Astrocyte (in vitro differentiated cells and primary cell): ENCODE measurements around the gene CTDSPL. TPM values are rescaled to one million over a fixed set of nuclear protein-coding genes. Genes with fewer than 3 reads are reported as not detected.

Experiments
- DNase-seq: peaks from one replicate; pipeline ENCODE4 v3.0.0-alpha.2; 2010; ENCODE audit warnings: low read depth
- FAIRE-seq: peaks from 2 replicates; lab custom pipeline; 2011; peaks lifted over from hg19 to GRCh38; lab: Jason Lieb, UNC
- H2AFZ ChIP-seq: 2 replicates; pipeline ENCODE4 v1.6.0; 2012; ENCODE audit warnings: low read depth, low read length, inconsistent platforms
- H3K27ac ChIP-seq: 2 replicates; pipeline ENCODE4 v1.5.1; 2011; ENCODE audit warnings: low read depth, low read length, inconsistent platforms
- H3K27me3 ChIP-seq: 2 replicates; pipeline ENCODE4 v1.6.0; 2011; ENCODE audit warnings: low read length, inconsistent platforms; ENCODE audit not compliant: insufficient read depth
- H3K36me3 ChIP-seq: 2 replicates; pipeline ENCODE4 v1.5.1; 2011; ENCODE audit warnings: low read length, inconsistent platforms; ENCODE audit not compliant: insufficient read depth
- H3K4me1 ChIP-seq: 2 replicates; pipeline ENCODE4 v1.5.1; 2011; ENCODE audit warnings: low read length, inconsistent platforms; ENCODE audit not compliant: insufficient read depth
- H3K4me2 ChIP-seq: 2 replicates; pipeline ENCODE4 v1.6.0; 2012; ENCODE audit warnings: low read length, inconsistent platforms
- H3K4me3 ChIP-seq: 2 replicates; pipeline ENCODE4 v1.5.1; 2011; ENCODE audit warnings: low read depth, mild to moderate bottlenecking, low read length, inconsistent platforms; ENCODE audit not compliant: insufficient read depth
- H3K79me2 ChIP-seq: 2 replicates; pipeline ENCODE4 v1.6.0; 2012; ENCODE audit warnings: mild to moderate bottlenecking, low read length, inconsistent platforms; ENCODE audit not compliant: insufficient read depth
- H3K9ac ChIP-seq: 2 replicates; pipeline ENCODE4 v1.6.0; 2012; ENCODE audit warnings: mild to moderate bottlenecking, low read length, inconsistent platforms
- H3K9me3 ChIP-seq: 2 replicates; pipeline ENCODE4 v1.5.1; 2012; ENCODE audit warnings: low read depth, mild to moderate bottlenecking, low read length, inconsistent platforms; ENCODE audit not compliant: insufficient read depth
- H4K20me1 ChIP-seq: 2 replicates; pipeline ENCODE4 v1.6.0; 2012; ENCODE audit warnings: low read length, inconsistent platforms; ENCODE audit not compliant: insufficient read depth
- H3K27ac Mint-ChIP-seq: one replicate; pipeline ENCODE4 v1.8.0; 2021; ENCODE audit warnings: mild to moderate bottlenecking, mixed read lengths; ENCODE audit not compliant: unreplicated experiment
- H3K27me3 Mint-ChIP-seq: one replicate; pipeline ENCODE4 v1.8.0; 2021; ENCODE audit warnings: low read depth, mixed read lengths; ENCODE audit not compliant: unreplicated experiment
- H3K36me3 Mint-ChIP-seq: one replicate; pipeline ENCODE4 v1.8.0; 2021; ENCODE audit warnings: low read depth, mixed read lengths; ENCODE audit not compliant: unreplicated experiment
- H3K4me1 Mint-ChIP-seq: one replicate; pipeline ENCODE4 v1.8.0; 2021; ENCODE audit warnings: low read depth, mixed read lengths; ENCODE audit not compliant: unreplicated experiment
- H3K4me3 Mint-ChIP-seq: one replicate; pipeline ENCODE4 v1.8.0; 2021; ENCODE audit warnings: mild to moderate bottlenecking, moderate library complexity, mixed read lengths; ENCODE audit not compliant: unreplicated experiment
- H3K9me3 Mint-ChIP-seq: one replicate; pipeline ENCODE4 v1.8.0; 2021; ENCODE audit warnings: mild to moderate bottlenecking, mixed read lengths; ENCODE audit not compliant: unreplicated experiment
- CTCF ChIP-seq: IDR thresholded peaks from 2 replicates; pipeline ENCODE4 v1.5.1; 2011; ENCODE audit warnings: low read depth, mild to moderate bottlenecking, inconsistent platforms, low read length, moderate library complexity; ENCODE audit not compliant: insufficient read depth
- EZH2 ChIP-seq: IDR thresholded peaks from 2 replicates; pipeline ENCODE4 v1.6.1; 2012; ENCODE audit warnings: mild to moderate bottlenecking, low read length, inconsistent platforms; ENCODE audit not compliant: insufficient read depth
- total RNA-seq: library from RNA; stranded (reverse); gene quantifications from 2 replicates; pipeline ENCODE4 v1.2.1, GENCODE V29; 2021

The CTDSPL gene
- total RNA-seq, 1 donor from 2014 or later = 37.9 TPM

- TF ChIP-seq EZH2 = no peak
- TF ChIP-seq CTCF = no peak
- Mint-ChIP-seq H3K27me3 (peaks cover 5% of the 10 kb centered on the region), H3K27ac (peak overlapping the region; percentile 77), H3K4me3 (peak overlapping the region; percentile 90), H3K36me3 (peaks cover 3% of the 10 kb centered on the region), H3K9me3 (peaks cover 4% of the 10 kb centered on the region), H3K4me1 (peaks cover 20% of the 10 kb centered on the region)
- no peaks in the 10 kb centered on the region for H3K27me3 ChIP-seq
- H3K4me1 ChIP-seq = peaks cover 32% of the 10 kb centered on the region
- peaks cover 27% of the 10 kb centered on the region for H4K20me1 ChIP-seq
- FAIRE-seq (no peak), DNase-seq (no peak)
- H3K27ac ChIP-seq = no peak overlapping the region
- H3K36me3 ChIP-seq = no peaks in the 10 kb centered on the region
- peaks cover 3% of the 10 kb centered on the region for H3K9me3 ChIP-seq
- H3K4me3 ChIP-seq = no peak overlapping the region
- H3K4me2 ChIP-seq = peak overlapping the region; percentile 91
- H3K79me2 ChIP-seq = peaks cover 21% of the 10 kb centered on the region
- no peak overlapping the region for H3K9ac ChIP-seq
- peak overlapping the region; percentile 88 for H2AFZ ChIP-seq
These were observed 1.8 kb upstream of the CTDSPL start for GRCh38 chr3:37859908-37860199.

GRCh38 chr3:37862219-37862902 lies 681 bp downstream of the CTDSPL start:
- Mint-ChIP-seq H3K36me3 (no peaks in the 10 kb centered on the region), H3K27ac (peak overlapping the region; percentile 66), H3K4me3 (peak overlapping the region; percentile 97), H3K4me1 (peaks cover 25% of the 10 kb centered on the region), H3K27me3 (no peaks in the 10 kb centered on the region), H3K9me3 (peaks cover 4% of the 10 kb centered on the region)
- DNase-seq (peak; percentile 86), FAIRE-seq (no peak)
- Histone ChIP-seq H3K79me2 (peaks cover 28% of the 10 kb centered on the region), H3K36me3 (no peaks in the 10 kb centered on the region), H3K27ac (no peak overlapping the region), H4K20me1 (peaks cover 29% of the 10 kb centered on the region), H3K9ac (peak overlapping the region; percentile 68), H3K4me3 (peak overlapping the region; percentile 92), H3K27me3 (no peaks in the 10 kb centered on the region), H2AFZ (peak overlapping the region; percentile 82), H3K4me2 (peak overlapping the region; percentile 90), H3K9me3 (peaks cover 3% of the 10 kb centered on the region), H3K4me1 (peaks cover 36% of the 10 kb centered on the region)
- TF ChIP-seq EZH2 = no peak
- no peak for TF ChIP-seq CTCF
